ENCODE measurements around the gene LGALS9B.
"Not testable (repeated sequence)": the region's sequence is repeated elsewhere in the genome, so short reads cannot be mapped to it uniquely, and the experiment has no call there.

DNA sequence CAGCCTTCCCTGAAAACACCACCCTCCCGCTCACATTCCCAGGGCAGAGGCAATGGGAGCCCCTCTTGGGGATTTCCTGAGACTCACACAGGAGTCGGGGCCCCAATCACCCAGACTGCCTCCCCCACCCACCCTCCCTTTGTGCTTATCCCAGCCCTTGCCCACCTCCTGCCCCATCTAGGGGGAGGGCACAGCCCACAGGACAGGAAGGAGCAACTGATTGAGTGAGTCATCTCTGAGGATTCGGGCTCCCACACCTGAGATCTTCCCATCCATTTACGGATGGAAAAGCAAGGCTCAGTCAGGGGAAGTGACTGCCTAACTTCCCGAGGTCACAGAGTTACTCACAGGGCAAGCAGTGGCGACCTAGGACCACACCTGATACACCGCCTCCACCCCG lies 44.4 kb upstream of the LGALS9B start:
- TF ChIP-seq, protein P1, sequence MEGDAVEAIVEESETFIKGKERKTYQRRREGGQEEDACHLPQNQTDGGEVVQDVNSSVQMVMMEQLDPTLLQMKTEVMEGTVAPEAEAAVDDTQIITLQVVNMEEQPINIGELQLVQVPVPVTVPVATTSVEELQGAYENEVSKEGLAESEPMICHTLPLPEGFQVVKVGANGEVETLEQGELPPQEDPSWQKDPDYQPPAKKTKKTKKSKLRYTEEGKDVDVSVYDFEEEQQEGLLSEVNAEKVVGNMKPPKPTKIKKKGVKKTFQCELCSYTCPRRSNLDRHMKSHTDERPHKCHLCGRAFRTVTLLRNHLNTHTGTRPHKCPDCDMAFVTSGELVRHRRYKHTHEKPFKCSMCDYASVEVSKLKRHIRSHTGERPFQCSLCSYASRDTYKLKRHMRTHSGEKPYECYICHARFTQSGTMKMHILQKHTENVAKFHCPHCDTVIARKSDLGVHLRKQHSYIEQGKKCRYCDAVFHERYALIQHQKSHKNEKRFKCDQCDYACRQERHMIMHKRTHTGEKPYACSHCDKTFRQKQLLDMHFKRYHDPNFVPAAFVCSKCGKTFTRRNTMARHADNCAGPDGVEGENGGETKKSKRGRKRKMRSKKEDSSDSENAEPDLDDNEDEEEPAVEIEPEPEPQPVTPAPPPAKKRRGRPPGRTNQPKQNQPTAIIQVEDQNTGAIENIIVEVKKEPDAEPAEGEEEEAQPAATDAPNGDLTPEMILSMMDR (IDR thresholded peaks at IDR 0.05) = not testable (repeated sequence)
- TF ChIP-seq EP300 (IDR thresholded peaks at IDR 0.05) = not testable (repeated sequence)
